Activated CD4-positive, alpha-beta T cell treated with anti-CD3 and anti-CD28 coated beads for 36 hours (primary cell): ENCODE measurements around the gene GPR141. TPM values are rescaled to one million over a fixed set of nuclear protein-coding genes. Genes with fewer than 3 reads are reported as not detected.

Source experiments
- ATAC-seq: fragments of 200-7000 bp; cut with Tn5 transposase; one replicate; pipeline ENCODE4 v1.10.0; 2021; ENCODE audit warnings: mild to moderate bottlenecking, moderate library complexity
- CTCF ChIA-PET: fragments of 350-600 bp; sonication (Branson Sonifier 250); formaldehyde crosslinking; loops from one replicate; lab custom pipeline; 2021; ENCODE audit warnings: antibody characterized with exemption; lab: Charles Lee
- POLR2A ChIA-PET: fragments of 350-600 bp; sonication (Branson Sonifier 250); formaldehyde crosslinking; loops from one replicate; lab custom pipeline; 2021; ENCODE audit warnings: antibody characterized with exemption, inconsistent platforms; lab: Charles Lee
- DNase-seq: peaks from one replicate; pipeline ENCODE4 v3.0.0-alpha.2; 2020
- H3K27ac Mint-ChIP-seq: one replicate; pipeline ENCODE4 v1.8.0; 2021; ENCODE audit warnings: mixed read lengths
- H3K27me3 Mint-ChIP-seq: one replicate; pipeline ENCODE4 v1.8.0; 2021; ENCODE audit warnings: mixed read lengths
- H3K36me3 Mint-ChIP-seq: one replicate; pipeline ENCODE4 v1.8.0; 2021; ENCODE audit warnings: low read depth, mixed read lengths
- H3K4me1 Mint-ChIP-seq: one replicate; pipeline ENCODE4 v1.8.0; 2021; ENCODE audit warnings: mixed read lengths
- H3K4me3 Mint-ChIP-seq: one replicate; pipeline ENCODE4 v1.8.0; 2021; ENCODE audit warnings: mild to moderate bottlenecking, moderate library complexity, mixed read lengths
- H3K9me3 Mint-ChIP-seq: one replicate; pipeline ENCODE4 v1.8.0; 2021; ENCODE audit warnings: low read depth, mixed read lengths
- intact Hi-C, 2 experiments: fragments of 100-400 bp; cut with DNase I in 1 of 2; cut with micrococcal nuclease in 1 of 2; formaldehyde crosslinking; loops; one replicate each; pipeline versions ENCODE4 v1.14.2 to v1.15.1; 2022 to 2024; cut with DNase I, micrococcal nuclease
- total RNA-seq, 2 experiments: library from RNA; stranded (reverse); gene quantifications; one replicate each; pipeline ENCODE4 v1.2.3, GENCODE V29; 2021

The GPR141 gene
- total RNA-seq, 2 experiments from 2014 or later = not detected

DNA sequence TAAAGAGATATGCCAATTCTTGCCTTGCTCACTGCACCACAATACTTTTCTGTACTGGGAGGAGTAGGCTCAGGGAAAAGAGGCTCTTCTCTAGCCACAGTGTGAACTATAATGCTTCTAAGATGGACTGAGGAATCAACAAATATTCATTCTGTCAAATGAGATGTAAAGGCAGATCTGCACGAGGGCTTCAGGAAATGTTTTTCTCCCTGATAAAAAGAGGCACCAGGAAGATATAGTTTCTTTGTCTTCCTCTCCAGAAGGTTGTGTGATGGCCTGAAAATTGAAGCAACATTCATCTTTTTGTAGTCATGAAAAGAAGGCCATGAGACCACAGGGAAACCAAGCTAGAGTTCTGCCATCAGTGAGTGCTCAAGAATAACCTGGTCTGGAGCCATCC, 85.7 kb downstream of the GPR141 start:
- DNase-seq (no peak), ATAC-seq (no peak)
- Mint-ChIP-seq H3K27ac (no peak overlapping the region), H3K27me3 (peaks cover 5% of the 10 kb centered on the region), H3K4me1 (peaks cover 5% of the 10 kb centered on the region), H3K4me3 (no peak overlapping the region), H3K36me3 (no peaks in the 10 kb centered on the region), H3K9me3 (peaks cover 6% of the 10 kb centered on the region)
- intact Hi-C loops = no loop called here
- ChIA-PET POLR2A (no interaction called here), CTCF (interaction anchor here (1.0 kb wide), 1 partner anchor 64 kb away, joined by 3 read pairs; no protein-coding TSS in a partner anchor)

- Mint-ChIP-seq H3K27ac (no peak overlapping the region), H3K4me1 (peaks cover 5% of the 10 kb centered on the region), H3K27me3 (peaks cover 5% of the 10 kb centered on the region), H3K9me3 (peaks cover 6% of the 10 kb centered on the region), H3K36me3 (no peaks in the 10 kb centered on the region), H3K4me3 (no peak overlapping the region)
- DNase-seq = no peak
- no peak for ATAC-seq
- intact Hi-C loops = no loop called here
- ChIA-PET CTCF (interaction anchor here (1.0 kb wide), 1 partner anchor 64 kb away, joined by 3 read pairs; no protein-coding TSS in a partner anchor), POLR2A (no interaction called here)
Observed at GRCh38 chr7:37769726-37770125, 86.2 kb downstream of the GPR141 start.

DNA sequence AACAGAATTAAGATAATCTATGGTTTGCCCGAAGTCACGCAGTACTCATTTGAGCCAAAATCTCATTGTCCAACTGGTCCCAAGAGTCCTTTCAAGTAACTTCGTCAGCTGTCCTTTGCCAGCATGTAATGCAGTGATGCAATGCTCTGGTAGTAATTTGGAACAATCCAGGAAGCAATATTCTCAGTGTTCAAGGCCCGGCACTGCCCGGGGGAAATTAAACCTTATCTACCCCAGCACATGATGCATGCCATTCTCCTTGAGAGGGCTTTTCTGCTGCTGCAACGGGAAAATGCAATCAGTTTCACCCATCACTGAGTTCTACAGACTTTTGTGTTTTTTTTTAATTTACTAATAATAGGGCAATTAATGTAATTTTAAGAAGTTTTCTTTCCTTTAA, 87.3 kb downstream of the GPR141 start:
- Mint-ChIP-seq H3K36me3 (no peaks in the 10 kb centered on the region), H3K27me3 (peaks cover 5% of the 10 kb centered on the region), H3K27ac (no peak overlapping the region), H3K4me3 (no peak overlapping the region), H3K4me1 (peaks cover 3% of the 10 kb centered on the region), H3K9me3 (peaks cover 11% of the 10 kb centered on the region)
- ChIA-PET CTCF (no interaction called here), POLR2A (no interaction called here)
- ATAC-seq = no peak
- intact Hi-C loops = no loop called here
- no peak for DNase-seq

- ChIA-PET POLR2A (no interaction called here), CTCF (interaction anchor here (0.6 kb wide), 1 partner anchor 782 kb away, joined by 3 read pairs; no protein-coding TSS in a partner anchor)
- no peak for DNase-seq
- intact Hi-C loops = no loop called here
- no peak for ATAC-seq
- no peaks in the 10 kb centered on the region for H3K36me3 Mint-ChIP-seq
- H3K4me1 Mint-ChIP-seq = no peaks in the 10 kb centered on the region
- H3K4me3 Mint-ChIP-seq = no peak overlapping the region
- H3K27me3 Mint-ChIP-seq = peaks cover 5% of the 10 kb centered on the region
- no peak overlapping the region for H3K27ac Mint-ChIP-seq
- peaks cover 11% of the 10 kb centered on the region for H3K9me3 Mint-ChIP-seq
Observed at GRCh38 chr7:37771342-37771741, 87.8 kb downstream of the GPR141 start.

DNA sequence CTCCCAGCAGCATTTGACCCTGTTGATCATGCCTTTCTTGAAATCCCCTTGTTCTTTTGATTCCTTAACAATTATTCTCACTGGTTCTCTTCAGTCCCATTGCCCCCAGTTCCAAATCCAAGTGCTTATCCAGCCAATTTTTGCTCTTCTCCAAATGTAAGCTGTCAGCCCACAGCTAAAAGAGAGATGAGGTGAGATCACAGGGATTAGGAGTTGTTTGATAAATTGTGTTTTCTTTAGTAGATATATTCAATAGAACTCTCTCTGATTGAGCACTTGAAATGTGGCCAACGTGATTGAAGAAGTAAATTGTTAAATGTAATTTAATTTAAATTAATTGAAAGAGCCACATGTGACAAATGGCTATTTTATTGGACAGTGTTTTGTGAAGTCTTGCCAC, 88.2 kb downstream of the GPR141 start:
- no peak for ATAC-seq
- H3K27ac Mint-ChIP-seq = no peak overlapping the region
- H3K9me3 Mint-ChIP-seq = peaks cover 12% of the 10 kb centered on the region
- no peak for DNase-seq
- ChIA-PET CTCF (interaction anchor here (0.6 to 1.2 kb wide), 2 partner anchors 85 to 783 kb away, joined by 3 to 4 read pairs; no protein-coding TSS in a partner anchor), POLR2A (no interaction called here)
- no peak overlapping the region for H3K4me3 Mint-ChIP-seq
- H3K27me3 Mint-ChIP-seq = peaks cover 5% of the 10 kb centered on the region
- H3K4me1 Mint-ChIP-seq = no peaks in the 10 kb centered on the region
- intact Hi-C loops = no loop called here
- no peaks in the 10 kb centered on the region for H3K36me3 Mint-ChIP-seq

DNA sequence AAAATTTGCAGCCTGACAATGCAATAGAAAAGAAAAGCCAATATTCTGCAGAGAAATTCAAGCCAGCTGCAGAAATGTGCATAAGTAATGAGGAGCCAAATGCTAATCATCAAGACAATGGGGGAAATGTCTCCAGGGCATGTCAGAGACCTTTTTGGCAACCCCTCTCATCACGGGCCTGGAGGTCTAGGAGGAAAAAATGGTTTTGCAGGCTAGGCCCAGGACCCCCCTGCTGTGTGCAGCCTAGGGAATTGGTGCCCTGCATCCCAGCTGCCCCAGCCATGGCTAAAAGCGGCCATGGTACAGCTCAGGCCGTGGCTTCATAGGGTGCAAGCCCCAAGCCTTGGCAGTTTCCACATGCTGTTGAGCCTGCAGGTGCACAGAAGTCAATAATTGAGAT, 92.4 kb downstream of the GPR141 start:
- no peaks in the 10 kb centered on the region for H3K4me1 Mint-ChIP-seq
- peaks cover 19% of the 10 kb centered on the region for H3K9me3 Mint-ChIP-seq
- no peak for DNase-seq
- no peak for ATAC-seq
- intact Hi-C loops = no loop called here
- H3K27me3 Mint-ChIP-seq = peaks cover 5% of the 10 kb centered on the region
- POLR2A ChIA-PET = no interaction called here
- no peak overlapping the region for H3K4me3 Mint-ChIP-seq
- CTCF ChIA-PET = no interaction called here
- H3K27ac Mint-ChIP-seq = no peak overlapping the region
- H3K36me3 Mint-ChIP-seq = no peaks in the 10 kb centered on the region

- intact Hi-C loops = no loop called here
- CTCF ChIA-PET = no interaction called here
- no peaks in the 10 kb centered on the region for H3K4me1 Mint-ChIP-seq
Observed at GRCh38 chr7:37781156-37781555, 97.6 kb downstream of the GPR141 start.

GRCh38 chr7:37782166-37782565, 98.6 kb downstream of the GPR141 start:
- H3K27me3 Mint-ChIP-seq = peaks cover 8% of the 10 kb centered on the region
- no peak for ATAC-seq
- H3K4me1 Mint-ChIP-seq = peaks cover 2% of the 10 kb centered on the region
- CTCF ChIA-PET = no interaction called here
- no peaks in the 10 kb centered on the region for H3K36me3 Mint-ChIP-seq
- no peak for DNase-seq
- intact Hi-C loops = no loop called here
- H3K9me3 Mint-ChIP-seq = peaks cover 6% of the 10 kb centered on the region
- no peak overlapping the region for H3K27ac Mint-ChIP-seq
- H3K4me3 Mint-ChIP-seq = no peak overlapping the region
- POLR2A ChIA-PET = no interaction called here

More at GRCh38 chr7:37781156-37781555, 97.6 kb downstream of the GPR141 start:
- DNase-seq = no peak
- H3K27ac Mint-ChIP-seq = no peak overlapping the region
- ATAC-seq = no peak
- no peak overlapping the region for H3K4me3 Mint-ChIP-seq
- peaks cover 9% of the 10 kb centered on the region for H3K9me3 Mint-ChIP-seq
- H3K36me3 Mint-ChIP-seq = no peaks in the 10 kb centered on the region
- H3K27me3 Mint-ChIP-seq = peaks cover 8% of the 10 kb centered on the region
- POLR2A ChIA-PET = no interaction called here

GRCh38 chr7:37784015-37784414, 100.4 kb downstream of the GPR141 start:
- Mint-ChIP-seq H3K36me3 (no peaks in the 10 kb centered on the region), H3K27me3 (peaks cover 8% of the 10 kb centered on the region), H3K9me3 (no peaks in the 10 kb centered on the region), H3K4me3 (no peak overlapping the region), H3K4me1 (peaks cover 4% of the 10 kb centered on the region), H3K27ac (no peak overlapping the region)
- DNase-seq = no peak
- no peak for ATAC-seq
- intact Hi-C loops = no loop called here
- CTCF ChIA-PET = no interaction called here
- POLR2A ChIA-PET = no interaction called here

- Mint-ChIP-seq H3K4me3 (no peak overlapping the region), H3K9me3 (no peaks in the 10 kb centered on the region), H3K27ac (no peak overlapping the region), H3K27me3 (peaks cover 8% of the 10 kb centered on the region), H3K4me1 (peaks cover 4% of the 10 kb centered on the region), H3K36me3 (no peaks in the 10 kb centered on the region)
- POLR2A ChIA-PET = no interaction called here
- CTCF ChIA-PET = interaction anchor here (0.9 to 1.3 kb wide), 2 partner anchors 8 to 10 kb away, joined by 3 to 4 read pairs; no protein-coding TSS in a partner anchor
- intact Hi-C loops = no loop called here
- DNase-seq (peak; percentile 11), ATAC-seq (peak; percentile 77)
Observed at GRCh38 chr7:37786741-37787569, 103.4 kb downstream of the GPR141 start.
